ENCODE results near the gene NFS1.

The NFS1 gene

DNA sequence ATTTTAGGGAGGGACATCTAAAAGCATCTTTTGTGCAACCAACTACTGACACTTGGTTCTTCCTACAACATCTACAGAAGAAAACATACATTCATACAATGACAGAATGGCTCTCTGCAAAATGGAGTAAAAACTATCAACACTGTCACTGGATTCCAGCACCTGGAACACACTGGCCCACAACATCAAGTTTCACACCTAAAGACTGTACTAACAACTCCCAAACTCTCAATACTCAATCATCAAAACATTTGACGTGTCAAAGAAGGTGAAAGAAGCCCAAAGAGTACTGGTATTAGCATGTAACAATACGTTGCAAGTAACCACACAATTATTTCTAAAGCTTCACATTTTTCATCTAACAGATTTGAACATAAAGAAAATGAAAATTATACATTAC lies 36.6 kb downstream of the NFS1 start:
- FAIRE-seq: no peak

GRCh38 chr20:35661908-35662307 lies 37.2 kb downstream of the NFS1 start:
- no peak for FAIRE-seq
- TF ChIP-seq, protein P1, sequence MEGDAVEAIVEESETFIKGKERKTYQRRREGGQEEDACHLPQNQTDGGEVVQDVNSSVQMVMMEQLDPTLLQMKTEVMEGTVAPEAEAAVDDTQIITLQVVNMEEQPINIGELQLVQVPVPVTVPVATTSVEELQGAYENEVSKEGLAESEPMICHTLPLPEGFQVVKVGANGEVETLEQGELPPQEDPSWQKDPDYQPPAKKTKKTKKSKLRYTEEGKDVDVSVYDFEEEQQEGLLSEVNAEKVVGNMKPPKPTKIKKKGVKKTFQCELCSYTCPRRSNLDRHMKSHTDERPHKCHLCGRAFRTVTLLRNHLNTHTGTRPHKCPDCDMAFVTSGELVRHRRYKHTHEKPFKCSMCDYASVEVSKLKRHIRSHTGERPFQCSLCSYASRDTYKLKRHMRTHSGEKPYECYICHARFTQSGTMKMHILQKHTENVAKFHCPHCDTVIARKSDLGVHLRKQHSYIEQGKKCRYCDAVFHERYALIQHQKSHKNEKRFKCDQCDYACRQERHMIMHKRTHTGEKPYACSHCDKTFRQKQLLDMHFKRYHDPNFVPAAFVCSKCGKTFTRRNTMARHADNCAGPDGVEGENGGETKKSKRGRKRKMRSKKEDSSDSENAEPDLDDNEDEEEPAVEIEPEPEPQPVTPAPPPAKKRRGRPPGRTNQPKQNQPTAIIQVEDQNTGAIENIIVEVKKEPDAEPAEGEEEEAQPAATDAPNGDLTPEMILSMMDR (IDR thresholded peaks at IDR 0.05; ENCODE audit: insufficient read depth, missing control alignments): no peak
- no peak for DNase-seq (ENCODE audit: insufficient read length, low spot score)

More for the DNA sequence above, 36.6 kb downstream of the NFS1 start:
- DNase-seq (ENCODE audit: insufficient read length, low spot score): no peak
- TF ChIP-seq, protein P1 (IDR thresholded peaks at IDR 0.05; ENCODE audit: insufficient read depth, missing control alignments): no peak

DNA sequence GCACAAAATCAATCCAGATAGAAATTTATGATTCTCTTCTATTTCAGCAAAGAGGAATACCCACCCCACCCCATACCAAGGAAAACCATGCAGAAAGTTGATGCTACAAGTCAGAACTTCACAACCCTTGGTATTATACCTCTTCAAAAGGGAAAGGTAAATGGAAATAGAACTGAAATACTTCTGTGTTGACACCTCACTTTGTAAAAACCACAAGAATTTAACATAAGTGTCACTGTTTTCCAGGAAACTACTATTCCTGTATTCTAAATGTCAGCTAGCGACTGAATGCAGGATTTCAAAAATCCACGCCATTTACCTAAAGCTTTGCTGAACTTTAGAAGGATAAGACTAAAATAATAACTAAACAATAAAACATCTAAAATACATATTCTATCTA lies 38.1 kb downstream of the NFS1 start:
- FAIRE-seq (no peak), DNase-seq (ENCODE audit: insufficient read length, low spot score) (no peak)
- TF ChIP-seq, protein P1 (IDR thresholded peaks at IDR 0.05; ENCODE audit: insufficient read depth, missing control alignments): no peak

GRCh38 chr20:35660122-35660937 lies 38.8 kb downstream of the NFS1 start:
- TF ChIP-seq, protein P1 (IDR thresholded peaks at IDR 0.05; ENCODE audit: insufficient read depth, missing control alignments): no peak
- no peak for DNase-seq (ENCODE audit: insufficient read length, low spot score)
- FAIRE-seq: no peak

DNA sequence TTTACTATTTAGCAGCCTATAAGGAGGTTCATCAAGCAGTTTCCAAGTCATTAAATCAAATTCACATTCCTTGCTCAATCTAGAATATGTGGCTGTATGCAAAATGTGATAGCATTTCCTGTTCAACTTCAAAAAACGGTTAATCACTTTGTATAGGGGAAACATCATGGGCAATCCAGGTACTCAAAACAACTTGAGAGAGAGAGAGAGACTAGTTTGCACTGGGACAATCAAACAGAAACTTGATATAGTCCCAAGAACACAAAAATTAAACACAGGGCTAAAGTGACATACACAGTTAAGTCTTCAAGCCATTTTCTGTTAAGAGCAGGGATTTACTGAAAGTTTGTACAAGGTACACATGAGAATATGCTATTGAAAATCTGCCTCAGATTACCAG lies 41.9 kb downstream of the NFS1 start:
- DNase-seq (ENCODE audit: insufficient read length, low spot score): no peak
- FAIRE-seq: no peak
- TF ChIP-seq, protein P1 (IDR thresholded peaks at IDR 0.05; ENCODE audit: insufficient read depth, missing control alignments): no peak

GRCh38 chr20:35654415-35654814 lies 44.7 kb downstream of the NFS1 start:
- no peak for FAIRE-seq
- TF ChIP-seq, protein P1 (IDR thresholded peaks at IDR 0.05; ENCODE audit: insufficient read depth, missing control alignments): no peak
- no peak for DNase-seq (ENCODE audit: insufficient read length, low spot score)

- FAIRE-seq: no peak
- TF ChIP-seq, protein P1 (IDR thresholded peaks at IDR 0.05; ENCODE audit: insufficient read depth, missing control alignments): no peak
- DNase-seq (ENCODE audit: insufficient read length, low spot score): no peak
Observed at GRCh38 chr20:35653893-35654292, 45.3 kb downstream of the NFS1 start.

Data from D721Med (cell line).